ENCODE results near the gene SNAP29. TPM values are rescaled to one million over a fixed set of nuclear protein-coding genes. Genes with fewer than 3 reads are reported as not detected.

Gene SNAP29
- 24.3 TPM for total RNA-seq
- long read RNA-seq, full-length matches to known transcripts, result 47 of 52 reads
- long read RNA-seq, partial matches to known transcripts, result 4 of 52 reads
- long read RNA-seq, other reads (novel, unspliced or antisense), result 1 of 52 reads

- Histone ChIP-seq H3K27me3 (no peaks in the 10 kb centered on the region), H3K4me3 (peak within 1 kb of the TSS; percentile 96), H3K4me1 (peaks cover 48% of the 10 kb centered on the region), H3K27ac (peak within 1 kb of the TSS; percentile 89), H3K9me3 (no peaks in the 10 kb centered on the region), H3K36me3 (peaks cover 5% of the 10 kb centered on the region)
- intact Hi-C loops (cut with DNase I), result loop anchor here (10.0 kb wide), 1 partner anchor 64 kb away; no protein-coding TSS in a partner anchor
- ATAC-seq (peak; percentile 98), DNase-seq (peak; percentile 100)
- no peak for TF ChIP-seq CTCF (IDR thresholded peaks at IDR 0.05)
These were observed at the start of gene SNAP29, which contains the start of gene PI4KA for GRCh38 chr22:20858615-20859416. Gene SNAP29, plus strand, starts transcription at chr22:20859007. Its CDS starts 104 bp downstream, at chr22:20859111. Gene PI4KA, minus strand, starts transcription at chr22:20858811. Its CDS starts 86 bp downstream, at chr22:20858725.

- DNase-seq (no peak), ATAC-seq (no peak)
- intact Hi-C loops (cut with DNase I), result no loop called here
- Histone ChIP-seq H3K27me3 (no peaks in the 10 kb centered on the region), H3K4me1 (no peaks in the 10 kb centered on the region), H3K4me3 (no peak overlapping the region), H3K36me3 (peaks cover 94% of the 10 kb centered on the region), H3K27ac (no peak overlapping the region), H3K9me3 (no peaks in the 10 kb centered on the region)
- no peak for TF ChIP-seq CTCF (IDR thresholded peaks at IDR 0.05)
These were observed 49.1 kb upstream of the SNAP29 start for GRCh38 chr22:20809538-20810185.

- Histone ChIP-seq H3K27me3 (no peaks in the 10 kb centered on the region), H3K36me3 (peaks cover 94% of the 10 kb centered on the region), H3K4me1 (no peaks in the 10 kb centered on the region), H3K9me3 (no peaks in the 10 kb centered on the region), H3K27ac (no peak overlapping the region), H3K4me3 (no peak overlapping the region)
- intact Hi-C loops (cut with DNase I), result no loop called here
- TF ChIP-seq CTCF (IDR thresholded peaks at IDR 0.05), result no peak
- no peak for ATAC-seq
- DNase-seq, result no peak
These were observed 48.2 kb upstream of the SNAP29 start for GRCh38 chr22:20810645-20811044.

- TF ChIP-seq CTCF (IDR thresholded peaks at IDR 0.05), result no peak
- H3K4me1 ChIP-seq, result no peaks in the 10 kb centered on the region
- H3K4me3 ChIP-seq, result no peak overlapping the region
- ATAC-seq, result no peak
- no peaks in the 10 kb centered on the region for H3K27me3 ChIP-seq
- DNase-seq, result no peak
- intact Hi-C loops (cut with DNase I), result no loop called here
- H3K9me3 ChIP-seq, result no peaks in the 10 kb centered on the region
- H3K27ac ChIP-seq, result no peak overlapping the region
- H3K36me3 ChIP-seq, result peaks cover 94% of the 10 kb centered on the region
These were observed 47.6 kb upstream of the SNAP29 start for GRCh38 chr22:20811171-20811570.

- no peak for ATAC-seq
- Histone ChIP-seq H3K36me3 (peaks cover 94% of the 10 kb centered on the region), H3K27ac (no peak overlapping the region), H3K4me1 (no peaks in the 10 kb centered on the region), H3K9me3 (no peaks in the 10 kb centered on the region), H3K4me3 (no peak overlapping the region), H3K27me3 (no peaks in the 10 kb centered on the region)
- DNase-seq, result no peak
- no peak for TF ChIP-seq CTCF (IDR thresholded peaks at IDR 0.05)
- intact Hi-C loops (cut with DNase I), result no loop called here
These were observed 46.7 kb upstream of the SNAP29 start for GRCh38 chr22:20811971-20812660.
